Measurements from ENCODE around the gene DDX1.
"Not testable (repeated sequence)": the region's sequence is repeated elsewhere in the genome, so short reads cannot be mapped to it uniquely, and the experiment has no call there.

DDX1 gene

DNA sequence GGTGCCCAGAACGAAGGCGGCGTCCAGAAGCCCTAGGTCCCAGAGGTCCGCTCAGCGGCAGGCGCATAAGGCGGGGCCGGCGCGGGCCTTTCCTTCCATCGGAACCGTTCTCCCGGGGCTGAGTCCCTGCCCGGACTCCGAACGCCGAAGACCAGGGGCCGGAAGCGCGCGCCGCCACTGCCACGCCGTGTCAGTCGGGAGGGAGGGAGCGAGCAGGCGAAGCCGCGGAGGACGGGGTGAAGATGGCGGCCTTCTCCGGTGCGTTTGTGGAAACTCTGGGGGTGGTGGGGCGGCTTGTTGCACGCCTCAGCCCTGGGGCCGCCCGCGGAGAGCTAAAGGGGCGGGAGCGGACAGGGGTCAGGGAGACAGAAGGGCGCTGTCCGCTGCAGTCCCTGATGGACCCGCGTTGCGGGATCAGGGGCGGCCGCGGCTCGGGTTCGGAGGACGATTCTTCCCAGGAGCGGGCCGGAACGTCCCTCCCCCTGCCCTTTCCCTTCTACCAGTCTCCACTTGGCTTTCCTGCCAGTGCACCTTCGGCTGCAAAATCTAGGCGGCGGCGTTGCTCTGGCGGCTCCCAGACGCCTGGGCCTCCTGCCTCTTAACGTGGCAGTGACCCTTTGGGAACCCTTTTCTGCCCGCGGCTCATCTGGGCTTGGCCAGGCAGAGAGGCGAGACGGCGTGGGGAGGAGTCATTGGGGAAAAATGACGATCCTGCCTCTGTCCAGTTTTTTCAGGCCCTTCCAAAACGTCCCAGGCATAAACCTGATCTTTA, at the start of gene DDX1:
Gene DDX1 (plus strand): TSS at position 177 of the 772 bp plus-strand sequence. CDS start 66 bp downstream, at position 243.
- DNase-seq: peak; percentile 65 to 88 (median 80)

DNA sequence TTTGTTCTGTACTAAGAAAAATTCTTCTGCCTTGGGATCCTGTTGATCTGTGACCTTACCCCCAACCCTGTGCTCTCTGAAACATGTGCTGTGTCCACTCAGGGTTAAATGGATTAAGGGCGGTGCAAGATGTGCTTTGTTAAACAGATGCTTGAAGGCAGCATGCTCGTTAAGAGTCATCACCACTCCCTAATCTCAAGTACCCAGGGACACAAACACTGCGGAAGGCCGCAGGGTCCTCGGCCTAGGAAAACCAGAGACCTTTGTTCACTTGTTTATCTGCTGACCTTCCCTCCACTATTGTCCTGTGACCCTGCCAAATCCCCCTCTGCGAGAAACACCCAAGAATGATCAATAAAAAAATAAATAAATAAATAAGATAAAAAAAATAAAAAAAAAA, 49.4 kb upstream of the DDX1 start:
- DNase-seq: not testable (repeated sequence)

DNA sequence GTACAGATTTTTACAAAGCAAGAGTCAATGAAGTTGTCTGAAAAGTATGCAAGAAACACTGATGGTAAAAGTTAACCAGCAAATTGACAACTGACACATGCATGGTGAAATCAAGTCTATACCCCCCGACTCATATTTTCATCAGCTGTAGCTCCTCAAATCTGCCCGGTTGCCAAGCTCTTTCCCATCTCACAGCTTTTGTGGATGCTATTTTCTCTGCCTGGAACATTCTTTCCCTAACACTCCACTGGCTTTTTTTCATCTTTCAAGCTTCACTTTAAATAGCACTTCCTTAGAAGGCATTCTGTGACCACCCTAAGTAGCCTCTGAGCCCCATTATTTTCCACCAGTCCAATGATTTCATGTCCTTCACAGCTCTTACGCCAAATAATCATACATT, 48.6 kb upstream of the DDX1 start:
- no peak for DNase-seq

DNA sequence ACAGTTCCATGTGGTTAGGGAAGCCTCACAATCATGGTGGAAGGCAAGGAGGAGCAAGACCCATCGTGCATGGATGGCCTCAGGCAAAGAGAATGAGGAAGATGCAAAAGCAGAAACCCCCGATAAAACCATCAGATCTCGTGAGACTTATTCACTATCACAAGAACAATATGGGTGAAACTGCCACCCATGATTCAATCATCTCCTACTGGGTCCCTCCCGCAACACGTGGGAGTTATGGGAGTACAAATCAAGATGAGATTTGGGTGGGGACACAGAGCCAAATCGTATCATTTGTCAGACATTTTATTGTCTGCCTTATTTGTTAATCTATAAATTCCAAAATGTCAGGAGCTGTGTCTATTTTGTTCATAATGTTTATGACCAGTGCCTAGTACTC, 48.1 kb upstream of the DDX1 start:
- no peak for DNase-seq

DNA sequence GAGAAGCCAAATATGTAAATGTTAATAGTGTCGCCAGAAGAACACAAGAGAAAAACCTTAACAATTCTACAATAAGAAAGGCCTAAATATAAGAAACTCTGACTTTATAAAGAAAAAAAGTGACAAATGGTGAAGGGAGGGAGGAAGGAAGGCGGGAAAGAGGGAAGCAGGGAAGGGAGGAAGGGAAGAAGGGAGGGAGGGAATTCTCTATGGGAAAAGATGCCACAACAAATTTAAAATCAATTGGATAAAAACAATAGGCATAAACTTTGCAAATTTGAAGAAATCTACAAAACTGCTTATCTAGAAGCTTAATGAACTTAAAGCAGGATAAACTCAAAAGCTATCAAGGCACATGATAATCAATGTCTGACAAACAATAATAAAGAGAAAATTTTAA, 47.4 kb upstream of the DDX1 start:
- no peak for DNase-seq

DNA sequence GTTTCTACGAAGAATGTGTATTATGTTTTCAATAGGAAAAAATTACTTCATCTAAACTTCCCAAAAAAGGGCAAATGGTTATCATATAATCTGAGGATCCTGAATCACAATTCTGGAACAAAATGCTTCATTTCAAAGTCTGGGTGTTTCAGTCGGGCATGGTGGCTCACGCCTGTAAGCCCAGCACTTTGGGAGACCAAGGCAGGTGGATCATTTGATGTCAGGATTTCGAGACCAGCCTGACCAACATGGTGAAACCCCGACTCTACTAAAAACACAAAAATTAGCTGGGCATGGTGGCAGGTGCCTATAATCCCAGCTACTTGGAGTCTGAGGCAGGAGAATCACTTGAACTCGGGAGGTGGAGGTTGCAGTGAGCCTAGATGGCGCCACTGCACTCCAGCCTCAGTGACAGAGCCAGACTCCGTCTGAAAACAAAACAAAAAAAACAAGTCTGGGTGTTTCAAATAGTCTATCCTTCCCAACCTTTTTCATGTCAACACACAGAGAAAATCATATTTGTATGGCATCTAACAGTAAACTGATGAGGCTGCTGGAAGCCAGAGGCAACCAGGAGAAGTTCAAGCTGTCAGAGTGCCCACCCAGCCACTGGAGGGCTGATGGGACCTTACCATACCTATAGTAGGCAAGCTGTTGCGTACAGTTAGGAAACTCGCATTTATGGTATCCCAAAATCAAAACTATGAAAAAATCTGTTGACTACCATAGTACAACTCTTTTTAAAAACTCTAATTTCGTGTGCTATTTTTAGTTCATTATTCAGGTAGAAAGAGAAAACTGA, 45.2 kb upstream of the DDX1 start:
- no peak for DNase-seq

DNA sequence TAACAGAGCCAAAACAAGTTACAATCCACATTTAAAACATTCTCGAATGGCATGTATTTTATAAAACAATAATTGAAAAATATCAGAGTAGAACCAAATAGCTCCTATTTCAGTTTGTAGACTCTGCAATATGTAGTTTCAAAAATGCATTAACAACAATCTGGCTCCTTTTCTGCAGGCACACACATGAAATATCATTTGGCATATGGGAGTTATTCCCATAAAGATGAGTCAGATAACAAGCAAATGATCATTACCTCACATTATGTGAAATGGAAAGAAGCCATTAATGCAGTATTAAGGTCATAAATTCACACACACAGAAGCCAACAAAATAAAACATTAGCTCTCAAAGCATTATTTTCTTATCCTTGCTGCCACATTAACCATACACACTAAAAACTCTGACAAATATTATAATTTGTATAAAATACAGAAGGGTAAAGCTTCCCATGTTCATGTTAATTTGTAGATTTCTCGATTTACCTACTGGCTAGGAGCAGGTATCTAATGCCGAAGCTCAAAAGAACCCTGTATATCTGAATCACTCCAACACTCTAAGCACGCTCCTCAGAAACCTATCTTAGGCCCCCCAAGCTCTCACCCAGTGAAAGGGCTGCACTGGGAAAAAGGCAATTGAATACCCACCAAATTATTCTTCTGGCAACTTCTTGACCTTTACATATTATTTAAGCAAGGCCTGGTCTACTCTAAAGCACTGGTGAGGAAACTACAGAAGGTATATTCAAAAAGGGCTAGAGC, 44.4 kb upstream of the DDX1 start:
- DNase-seq: no peak

DNA sequence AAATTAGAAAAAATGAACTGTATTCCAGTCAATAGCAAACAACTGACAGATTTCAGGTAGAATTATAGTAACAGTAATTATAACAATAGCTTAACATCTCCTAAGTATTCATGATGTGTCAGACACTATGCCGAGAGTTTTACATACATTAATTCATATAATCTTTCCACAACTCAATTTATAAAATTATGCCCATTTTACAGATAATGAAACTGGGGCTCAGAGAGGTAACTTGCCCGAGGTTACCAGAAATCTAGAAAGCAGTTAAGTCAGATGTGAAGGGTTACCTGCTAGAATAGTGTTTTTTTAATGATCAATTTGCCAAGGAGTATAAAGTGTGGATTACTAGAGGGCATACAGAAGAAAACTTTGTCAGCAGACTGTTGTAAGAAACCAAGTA, 42.7 kb upstream of the DDX1 start:
- no peak for DNase-seq

DNA sequence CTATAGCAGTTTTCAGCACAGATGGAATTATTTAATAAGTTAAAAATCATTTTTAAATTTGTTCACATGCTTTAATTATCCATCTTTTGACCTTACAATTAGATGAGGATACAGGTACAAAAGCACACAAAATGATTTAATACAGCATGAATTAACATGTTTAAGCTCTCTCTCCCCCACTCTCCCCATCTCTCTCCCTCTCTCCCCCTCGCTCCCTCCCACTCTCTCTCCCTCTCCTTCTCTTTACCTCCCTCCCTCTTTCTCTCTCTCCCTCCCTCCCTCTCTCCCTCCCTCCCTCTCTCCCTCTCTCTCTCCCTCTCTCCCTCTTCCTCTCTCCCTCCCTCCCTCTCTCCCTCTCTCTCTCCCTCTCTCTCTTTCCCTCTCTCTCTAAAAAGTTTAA, 38.1 kb upstream of the DDX1 start:
- no peak for DNase-seq

DNA sequence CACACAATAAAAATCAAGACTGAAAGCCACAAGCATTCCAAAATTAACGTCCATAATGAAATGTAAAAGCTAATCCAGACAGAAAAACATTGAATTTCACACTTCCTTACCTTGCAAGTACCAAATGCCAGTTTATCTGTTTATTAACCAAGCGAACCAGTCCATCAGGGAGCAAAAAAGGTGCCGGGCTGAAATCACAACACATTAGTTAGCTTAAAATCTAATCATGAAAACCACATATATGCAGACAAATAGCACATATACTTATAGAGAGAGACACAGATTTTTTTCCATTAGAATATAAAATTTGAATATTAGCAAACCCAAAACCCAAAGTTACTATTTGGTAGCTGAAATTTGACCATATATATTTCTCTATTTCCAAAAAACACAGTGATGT, 37.7 kb upstream of the DDX1 start:
- no peak for DNase-seq

DNA sequence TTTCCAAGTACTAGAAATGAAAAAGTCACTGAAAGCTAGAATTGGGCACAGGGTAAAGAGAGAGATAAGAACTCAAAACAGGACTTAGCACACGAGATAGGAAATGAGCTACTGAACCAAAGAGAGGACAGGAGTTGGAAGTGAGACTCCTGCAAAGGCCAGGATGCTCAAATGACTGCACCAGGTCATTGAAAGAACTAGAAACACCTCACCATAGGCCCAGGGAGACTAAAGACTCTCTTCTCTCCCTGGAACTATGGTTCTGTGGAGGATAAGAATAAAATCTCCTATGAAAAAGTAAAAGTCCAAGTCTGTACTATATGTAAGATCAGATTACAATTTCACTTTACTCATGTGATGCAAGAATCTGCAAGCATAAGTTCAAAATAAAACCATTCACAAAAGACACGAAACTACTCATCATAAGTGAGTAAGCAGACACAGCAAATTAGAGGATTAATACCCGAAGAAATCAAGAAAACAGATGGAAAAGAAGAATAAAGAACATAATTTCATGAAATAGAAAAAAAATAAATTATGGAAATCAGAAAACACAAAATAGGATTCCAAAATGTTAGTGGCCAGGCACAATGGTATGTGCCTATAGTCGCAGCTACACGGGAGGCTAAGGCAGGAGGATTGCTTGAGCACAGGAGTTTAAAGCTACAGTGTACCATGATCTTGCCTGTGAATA, 37.0 kb upstream of the DDX1 start:
- no peak for DNase-seq

DNA sequence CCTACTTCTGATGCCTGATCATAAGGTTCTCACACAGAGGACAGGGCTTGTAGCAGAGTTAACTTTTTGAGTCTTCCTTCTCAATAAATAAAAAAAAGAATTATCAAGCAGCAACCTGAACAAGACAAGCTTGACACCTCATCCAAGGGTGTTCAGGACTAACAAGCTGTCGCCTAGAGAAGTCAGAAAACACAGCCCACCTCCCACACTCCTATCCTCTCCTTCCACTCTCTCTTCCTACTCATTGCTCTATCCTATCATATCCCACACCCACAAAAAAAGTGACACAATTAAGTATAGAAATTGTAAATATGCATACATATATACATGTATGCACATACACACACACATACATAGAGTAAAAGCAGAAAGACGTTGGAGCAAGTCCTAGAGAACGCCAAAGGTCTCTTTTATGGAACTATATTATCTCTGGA, 35.9 kb upstream of the DDX1 start:
- no peak for DNase-seq

DNA sequence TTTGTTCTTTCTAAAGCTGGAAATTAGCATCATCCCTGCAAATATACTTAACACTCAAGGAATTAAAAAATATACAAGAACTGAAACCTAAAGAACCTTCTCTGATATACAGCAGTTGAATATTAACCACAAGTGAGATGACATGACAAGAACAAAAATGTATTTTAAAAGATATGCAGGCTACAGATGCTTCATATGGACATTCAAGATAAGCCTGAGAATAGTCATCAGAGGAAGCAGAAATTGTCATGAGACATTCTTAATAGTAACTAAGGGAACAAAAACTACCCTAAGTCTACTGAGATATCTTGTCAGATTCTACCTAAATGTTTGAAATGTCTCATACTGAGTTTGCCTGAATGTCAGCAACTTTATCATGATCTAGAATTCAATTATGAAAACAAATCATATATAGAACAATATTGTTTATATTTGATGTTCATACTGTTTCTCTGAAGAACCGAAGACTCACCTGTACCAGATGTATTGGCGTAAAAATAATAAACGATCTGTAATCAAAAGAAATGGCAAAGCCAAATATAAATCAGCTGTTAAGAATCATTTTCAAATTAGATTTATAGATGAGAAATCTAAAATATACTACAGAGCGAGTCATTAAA, 35.2 kb upstream of the DDX1 start:
- DNase-seq: no peak

DNA sequence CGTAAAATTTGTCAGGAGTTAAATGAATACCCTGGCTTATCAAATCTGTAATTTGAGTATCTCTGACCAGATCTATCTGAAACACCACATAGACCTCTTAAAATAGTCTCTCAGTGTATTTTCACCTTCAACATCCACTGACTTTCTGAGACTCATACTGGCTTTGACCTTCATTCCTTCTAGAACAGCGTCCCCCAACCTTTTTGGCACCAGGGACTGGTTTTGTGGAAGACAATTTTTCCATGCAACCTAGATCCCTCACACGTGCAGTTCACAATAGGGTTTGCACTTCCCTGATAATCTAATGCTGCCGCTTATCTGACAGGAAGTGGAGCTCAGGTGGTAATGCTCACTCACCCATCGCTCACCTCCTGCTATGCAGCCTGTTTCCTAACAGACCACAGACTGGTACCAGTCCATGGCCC, 33.8 kb upstream of the DDX1 start:
- DNase-seq: no peak

DNA sequence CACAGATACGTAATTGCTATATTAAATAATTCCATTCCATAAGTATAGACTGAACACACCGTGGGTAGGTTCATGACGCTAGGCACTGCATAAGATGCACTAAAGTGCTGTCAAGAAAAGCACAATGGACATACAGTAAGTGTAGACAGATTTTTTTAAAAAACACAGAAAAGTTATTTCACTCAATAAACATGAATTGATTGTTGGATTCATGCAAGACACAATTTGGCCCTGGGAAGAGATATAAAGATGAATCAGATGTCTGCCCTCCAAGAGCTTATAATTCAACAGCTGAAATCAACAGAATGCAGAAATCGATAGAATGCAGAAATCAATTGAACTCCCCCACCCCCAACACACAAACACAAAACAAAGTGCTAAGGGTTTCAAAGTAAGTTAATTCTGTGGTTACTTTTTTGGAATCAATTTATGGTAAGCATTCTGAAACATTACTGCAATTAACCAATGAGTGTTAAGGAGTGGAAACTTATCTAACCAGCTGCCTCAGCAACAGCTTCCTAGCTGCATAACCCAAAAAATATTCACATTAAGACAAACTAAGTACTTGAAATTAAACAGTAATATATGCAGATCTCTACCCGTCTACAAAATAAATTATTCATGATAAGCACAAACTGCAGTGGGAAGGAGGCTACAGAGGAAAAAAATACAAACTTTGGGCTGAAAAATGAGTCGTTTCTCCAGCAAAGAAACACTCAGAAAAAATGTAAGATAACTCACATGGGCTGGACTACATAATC, 32.1 kb upstream of the DDX1 start:
- DNase-seq: no peak

DNA sequence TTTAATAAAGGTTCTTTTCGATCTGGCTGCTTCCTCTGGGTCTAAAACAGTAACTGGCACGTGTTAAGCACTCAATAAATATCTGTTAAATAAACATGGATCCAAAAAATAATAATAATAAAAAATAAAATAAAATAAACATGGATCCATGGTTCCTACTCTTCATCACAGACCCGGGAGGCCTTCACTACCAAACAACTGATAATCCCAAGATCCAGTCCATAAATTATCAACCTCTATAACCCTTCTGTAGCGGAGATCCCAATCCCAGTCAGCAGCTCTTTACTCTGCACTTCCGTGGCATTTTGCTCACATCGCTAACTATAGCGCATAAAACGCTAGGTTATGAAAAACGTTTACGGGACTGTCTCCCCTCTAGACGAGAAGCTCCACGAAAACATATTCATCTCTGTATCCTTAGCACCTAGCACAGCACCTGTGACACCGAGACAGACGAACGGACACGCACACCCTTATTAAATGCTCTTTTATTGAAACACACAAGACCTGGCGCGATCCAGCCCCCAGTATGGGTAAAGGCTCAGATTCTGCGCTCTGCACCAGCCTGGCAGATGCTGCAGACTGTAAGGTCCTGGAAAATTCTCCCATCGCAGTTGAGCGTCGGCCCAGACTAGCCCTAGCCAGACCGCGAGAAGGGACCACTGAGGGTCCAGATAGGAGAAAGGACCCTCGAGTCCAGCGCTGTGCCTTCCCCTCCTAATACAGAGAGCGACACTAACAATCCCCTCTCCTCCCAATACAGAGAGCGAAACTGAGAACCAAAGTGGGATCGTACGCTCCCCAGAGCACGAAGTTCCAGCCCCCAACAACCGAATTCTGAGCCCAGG, 31.3 kb upstream of the DDX1 start:
- peak in 1 of 6 experiments; percentile 24 for DNase-seq

DNA sequence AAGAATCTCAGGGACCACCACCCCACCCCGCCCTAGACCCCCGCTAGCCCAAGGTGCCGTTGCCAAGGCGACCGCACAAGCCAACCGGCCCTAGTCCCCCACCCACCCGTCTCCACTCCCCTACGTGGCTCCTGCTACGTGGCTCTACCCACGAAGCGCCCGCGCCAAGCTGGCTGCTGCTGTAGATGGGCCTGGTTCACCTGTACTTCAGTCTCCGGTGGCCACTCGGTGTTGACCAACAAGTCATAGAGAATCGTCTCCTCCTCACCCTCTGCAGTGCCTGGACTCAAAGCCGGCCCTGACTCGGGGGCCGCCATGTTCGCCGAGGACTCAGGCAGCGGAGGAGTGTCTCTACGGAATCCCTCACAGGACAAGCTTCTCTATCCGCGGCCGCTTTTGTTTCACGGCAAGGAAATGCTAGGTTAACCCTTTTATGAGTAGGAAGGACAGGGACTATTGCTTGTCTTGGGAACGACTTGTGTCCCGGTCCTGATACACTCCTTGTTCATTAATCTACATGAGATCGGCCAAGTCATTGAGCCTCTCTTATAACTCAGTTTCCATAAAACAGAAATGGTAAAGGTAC, 30.6 kb upstream of the DDX1 start, which contains the start of gene NBAS:
Gene NBAS (minus strand): TSS at position 347 of the 586 bp plus-strand sequence. CDS start 30 bp downstream, at position 317.
- peak; percentile 60 to 83 (median 69) for DNase-seq

DNA sequence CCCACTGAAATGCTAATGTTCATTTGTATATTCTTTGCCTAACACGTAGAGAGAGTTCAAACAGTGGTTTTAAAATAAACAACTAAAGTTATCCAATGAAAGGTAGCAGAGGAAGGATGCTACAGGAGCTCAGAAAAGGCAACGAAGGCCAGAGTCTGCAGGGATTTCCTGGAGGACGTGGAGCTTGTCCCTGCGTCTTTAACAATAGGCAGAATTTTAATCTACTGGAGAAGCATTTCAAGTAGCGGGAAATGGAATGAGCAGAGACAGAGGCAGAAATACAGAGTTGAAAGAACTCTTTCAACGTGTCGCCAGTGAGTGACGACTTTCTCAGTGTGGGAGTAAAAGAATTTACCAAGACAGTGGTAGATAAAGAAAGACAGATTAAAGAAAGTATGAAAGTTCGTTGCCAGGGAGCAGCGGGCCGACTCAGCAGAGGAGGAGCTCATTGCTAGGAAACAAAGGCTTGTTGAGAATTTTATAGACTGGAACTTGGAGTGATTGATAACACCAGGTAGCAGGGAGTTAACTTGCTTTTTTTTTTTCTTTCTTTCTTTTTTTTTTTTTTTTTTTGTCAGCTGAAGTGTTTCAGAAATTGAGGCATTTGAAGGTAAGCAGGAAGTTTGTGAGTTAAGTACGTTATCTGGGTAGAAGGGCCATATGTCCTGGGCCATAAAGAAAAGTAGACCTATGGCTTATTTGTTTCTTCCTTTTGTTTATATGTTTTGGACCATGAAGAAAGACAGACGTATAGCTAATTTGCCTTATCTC, 29.9 kb upstream of the DDX1 start:
- peak in 5 of 6 experiments; percentile 14 to 70 (median 17) for DNase-seq
